ENCODE results near the gene SYTL3.

Gene SYTL3

GRCh38 chr6:158772851-158773371, 123.1 kb downstream of the SYTL3 start:
- TF ChIP-seq CTCF (IDR thresholded peaks at IDR 0.05; ENCODE audit: low read depth, low read length, missing control alignments): no peak
- H3K4me3 ChIP-seq (ENCODE audit: low read depth, low read length): no peak overlapping the region
- in situ Hi-C loops (cut with HindIII; ENCODE audit: low sequenced_read_pairs): no loop called here
- DNase-seq (ENCODE audit: low read depth): no peak

GRCh38 chr6:158773581-158774449, 124.0 kb downstream of the SYTL3 start:
- H3K4me3 ChIP-seq (ENCODE audit: low read depth, low read length): no peak overlapping the region
- in situ Hi-C loops (cut with HindIII; ENCODE audit: low sequenced_read_pairs): no loop called here
- TF ChIP-seq CTCF (IDR thresholded peaks at IDR 0.05; ENCODE audit: low read depth, low read length, missing control alignments): no peak
- DNase-seq (ENCODE audit: low read depth): peak; percentile 13

GRCh38 chr6:158774717-158775449, 125.0 kb downstream of the SYTL3 start:
- no peak for DNase-seq (ENCODE audit: low read depth)
- no peak for TF ChIP-seq CTCF (IDR thresholded peaks at IDR 0.05; ENCODE audit: low read depth, low read length, missing control alignments)
- in situ Hi-C loops (cut with HindIII; ENCODE audit: low sequenced_read_pairs): no loop called here

GRCh38 chr6:158775832-158776231, 126.0 kb downstream of the SYTL3 start:
- H3K4me3 ChIP-seq (ENCODE audit: low read depth, low read length): no peak overlapping the region
- in situ Hi-C loops (cut with HindIII; ENCODE audit: low sequenced_read_pairs): no loop called here
- TF ChIP-seq CTCF (IDR thresholded peaks at IDR 0.05; ENCODE audit: low read depth, low read length, missing control alignments): no peak
- DNase-seq (ENCODE audit: low read depth): no peak

More at GRCh38 chr6:158774717-158775449, 125.0 kb downstream of the SYTL3 start:
- no peak overlapping the region for H3K4me3 ChIP-seq (ENCODE audit: low read depth, low read length)

- in situ Hi-C loops (cut with HindIII; ENCODE audit: low sequenced_read_pairs): no loop called here
- no peak overlapping the region for H3K4me3 ChIP-seq (ENCODE audit: low read depth, low read length)
- TF ChIP-seq CTCF (IDR thresholded peaks at IDR 0.05; ENCODE audit: low read depth, low read length, missing control alignments): no peak
- no peak for DNase-seq (ENCODE audit: low read depth)
Measured at GRCh38 chr6:158776737-158777136, 126.9 kb downstream of the SYTL3 start.

- no peak for TF ChIP-seq CTCF (IDR thresholded peaks at IDR 0.05; ENCODE audit: low read depth, low read length, missing control alignments)
- DNase-seq (ENCODE audit: low read depth): no peak
- H3K4me3 ChIP-seq (ENCODE audit: low read depth, low read length): no peak overlapping the region
- in situ Hi-C loops (cut with HindIII; ENCODE audit: low sequenced_read_pairs): no loop called here
Measured at GRCh38 chr6:158777510-158777909, 127.7 kb downstream of the SYTL3 start.
